Left ventricle myocardium inferior (tissue), 1 donor: Measurements from ENCODE around the gene GULP1. TPM values are rescaled to one million over a fixed set of nuclear protein-coding genes. Genes with fewer than 3 reads are reported as not detected.
"Not testable (repeated sequence)": the region's sequence is repeated elsewhere in the genome, so short reads cannot be mapped to it uniquely, and the experiment has no call there.

Experiments used
- DNase-seq: peaks from one replicate; pipeline ENCODE4 v3.0.0-alpha.2; 2020
- H3K27ac ChIP-seq: fragments of 200-600 bp; replicated peaks from 2 replicates; pipeline ENCODE4 v1.8.0; 2021
- H3K27me3 ChIP-seq: fragments of 200-600 bp; 2 replicates; pipeline ENCODE4 v1.8.0; 2021; ENCODE audit warnings: low read depth
- H3K36me3 ChIP-seq: fragments of 200-600 bp; 2 replicates; pipeline ENCODE4 v1.8.0; 2021
- H3K4me1 ChIP-seq: fragments of 200-600 bp; 2 replicates; pipeline ENCODE4 v1.8.0; 2021
- H3K4me3 ChIP-seq: fragments of 200-600 bp; 2 replicates; pipeline ENCODE4 v1.8.0; 2021; ENCODE audit warnings: mild to moderate bottlenecking, moderate library complexity
- H3K9me3 ChIP-seq: fragments of 200-600 bp; replicated peaks from 2 replicates; pipeline ENCODE4 v1.8.0; 2021
- intact Hi-C: fragments of 100-400 bp; cut with micrococcal nuclease; formaldehyde crosslinking; loops from one replicate; pipeline ENCODE4 v1.11.0; 2022
- total RNA-seq: library from RNA; stranded (reverse); fragmentation: NEBNext Ultra II Directional; extraction: Animal tissue kit (Norgen Biotek cat#: 25700); gene quantifications from one replicate; pipeline ENCODE4 v1.2.1, GENCODE V29; 2021
- TF ChIP-seq, protein P1 (sequence below): fragments of 200-600 bp; IDR thresholded peaks from 2 replicates; pipeline ENCODE4 v1.8.0; 2021; ENCODE audit warnings: antibody characterized with exemption, mild to moderate bottlenecking, borderline replicate concordance
- donor health status: DM: no; HTN: yes; CAD: no; lungs with severe emphysema.

Gene GULP1
- total RNA-seq, 1 donor from 2014 or later = 5.7 TPM

DNA sequence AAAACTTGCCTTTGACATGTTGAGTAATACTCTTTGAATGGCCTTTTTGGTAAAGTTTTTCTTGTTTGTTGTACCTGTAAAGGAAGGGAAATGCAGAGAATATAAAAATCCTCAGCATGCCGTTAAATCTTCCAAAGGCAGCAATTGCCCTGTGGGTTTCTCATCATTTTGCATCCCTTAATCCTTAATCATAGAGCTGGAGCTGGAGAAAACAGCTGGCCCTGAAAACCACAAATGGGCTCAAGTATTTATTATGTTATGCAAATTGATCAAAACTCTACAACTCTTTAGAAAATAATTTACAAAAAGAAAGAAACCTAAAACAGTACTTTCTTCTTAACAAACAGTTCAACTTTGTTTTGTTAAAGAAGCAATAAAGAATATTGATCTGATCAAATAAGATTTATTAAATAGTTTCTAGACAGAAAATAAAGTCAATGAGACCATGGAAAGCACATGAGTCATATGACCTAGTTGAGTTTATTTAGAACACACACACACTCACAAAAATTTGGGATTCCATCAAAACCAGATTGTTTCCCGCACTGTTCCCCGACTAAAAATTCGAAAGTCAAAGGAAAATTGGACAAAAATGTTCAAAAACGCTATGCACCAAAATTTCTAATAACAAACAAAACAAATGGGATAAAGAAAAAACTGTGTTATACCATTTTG, 309.0 kb downstream of the GULP1 start:
- H3K27ac ChIP-seq = no peak overlapping the region
- intact Hi-C loops = no loop called here
- TF ChIP-seq, protein P1, sequence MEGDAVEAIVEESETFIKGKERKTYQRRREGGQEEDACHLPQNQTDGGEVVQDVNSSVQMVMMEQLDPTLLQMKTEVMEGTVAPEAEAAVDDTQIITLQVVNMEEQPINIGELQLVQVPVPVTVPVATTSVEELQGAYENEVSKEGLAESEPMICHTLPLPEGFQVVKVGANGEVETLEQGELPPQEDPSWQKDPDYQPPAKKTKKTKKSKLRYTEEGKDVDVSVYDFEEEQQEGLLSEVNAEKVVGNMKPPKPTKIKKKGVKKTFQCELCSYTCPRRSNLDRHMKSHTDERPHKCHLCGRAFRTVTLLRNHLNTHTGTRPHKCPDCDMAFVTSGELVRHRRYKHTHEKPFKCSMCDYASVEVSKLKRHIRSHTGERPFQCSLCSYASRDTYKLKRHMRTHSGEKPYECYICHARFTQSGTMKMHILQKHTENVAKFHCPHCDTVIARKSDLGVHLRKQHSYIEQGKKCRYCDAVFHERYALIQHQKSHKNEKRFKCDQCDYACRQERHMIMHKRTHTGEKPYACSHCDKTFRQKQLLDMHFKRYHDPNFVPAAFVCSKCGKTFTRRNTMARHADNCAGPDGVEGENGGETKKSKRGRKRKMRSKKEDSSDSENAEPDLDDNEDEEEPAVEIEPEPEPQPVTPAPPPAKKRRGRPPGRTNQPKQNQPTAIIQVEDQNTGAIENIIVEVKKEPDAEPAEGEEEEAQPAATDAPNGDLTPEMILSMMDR = no peak

DNA sequence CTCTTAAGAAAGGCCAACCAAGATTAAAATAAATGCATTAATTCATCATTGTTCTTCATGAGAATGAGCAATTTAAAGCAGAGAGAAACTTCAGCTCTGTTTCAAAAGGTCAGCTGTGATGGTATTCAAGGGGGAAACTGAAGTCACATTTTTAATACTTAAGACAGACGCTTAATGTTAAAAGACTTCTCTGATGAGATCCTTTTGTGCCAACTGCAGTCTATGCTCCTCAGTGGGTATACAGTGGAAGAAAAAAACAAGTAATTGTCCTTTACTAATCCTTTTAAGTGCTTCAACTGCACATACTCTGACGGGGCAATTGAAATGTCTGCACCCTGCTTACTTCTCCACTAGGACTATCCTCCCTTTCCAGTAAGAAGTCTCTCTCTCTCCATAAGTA, 309.7 kb downstream of the GULP1 start:
- H3K9me3 ChIP-seq = peaks cover 7% of the 10 kb centered on the region
- H3K27me3 ChIP-seq = no peaks in the 10 kb centered on the region
- H3K4me1 ChIP-seq = no peaks in the 10 kb centered on the region
- DNase-seq = no peak
- no peak overlapping the region for H3K4me3 ChIP-seq
- H3K27ac ChIP-seq = no peak overlapping the region
- no peaks in the 10 kb centered on the region for H3K36me3 ChIP-seq
- intact Hi-C loops = no loop called here
- TF ChIP-seq, protein P1 = no peak

More for the DNA sequence above, 309.0 kb downstream of the GULP1 start:
- H3K4me3 ChIP-seq = no peak overlapping the region
- H3K4me1 ChIP-seq = no peaks in the 10 kb centered on the region
- H3K9me3 ChIP-seq = peaks cover 5% of the 10 kb centered on the region
- no peak for DNase-seq
- no peaks in the 10 kb centered on the region for H3K27me3 ChIP-seq
- no peaks in the 10 kb centered on the region for H3K36me3 ChIP-seq

DNA sequence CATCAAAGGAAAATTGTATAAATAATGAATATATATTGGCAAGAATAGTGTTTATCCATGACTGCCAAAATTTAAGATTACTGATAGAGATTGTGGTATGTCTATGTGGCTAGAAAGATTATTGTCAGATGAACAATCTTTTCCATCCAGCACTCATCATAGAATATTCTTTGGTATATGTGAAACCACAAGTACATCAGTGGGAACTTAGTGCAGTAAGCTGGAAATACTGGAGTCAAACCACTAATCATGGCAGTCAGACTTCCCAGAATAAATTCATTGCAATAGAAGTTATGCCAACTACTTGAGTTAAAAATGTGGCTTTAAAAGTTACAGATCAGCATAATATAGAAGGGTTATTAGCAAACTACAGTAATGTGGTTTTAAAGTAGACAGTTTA, 310.3 kb downstream of the GULP1 start:
- intact Hi-C loops = no loop called here
- Histone ChIP-seq H3K36me3 (no peaks in the 10 kb centered on the region), H3K4me3 (no peak overlapping the region), H3K4me1 (no peaks in the 10 kb centered on the region), H3K27ac (no peak overlapping the region), H3K27me3 (no peaks in the 10 kb centered on the region), H3K9me3 (peaks cover 7% of the 10 kb centered on the region)
- no peak for DNase-seq
- TF ChIP-seq, protein P1 = no peak

DNA sequence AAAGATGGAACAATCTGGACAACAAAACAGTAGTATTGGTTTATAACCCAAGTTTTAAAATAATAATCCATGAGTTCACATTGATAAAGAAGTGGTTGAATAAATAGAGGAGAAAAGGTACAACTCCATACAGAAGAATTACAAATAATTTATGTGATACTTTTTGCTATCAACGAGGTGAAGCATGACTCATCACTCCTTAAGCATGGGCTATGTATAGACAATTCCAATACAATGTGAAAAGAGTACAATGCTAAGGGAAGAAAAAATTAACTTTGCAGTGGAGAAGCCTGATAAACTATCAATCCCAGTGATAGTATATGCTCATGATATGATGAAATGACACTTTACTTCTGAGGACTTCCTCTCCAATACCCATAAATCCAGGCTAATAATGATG, 312.9 kb downstream of the GULP1 start:
- H3K4me1 ChIP-seq = no peaks in the 10 kb centered on the region
- intact Hi-C loops = no loop called here
- no peaks in the 10 kb centered on the region for H3K27me3 ChIP-seq
- no peak for DNase-seq
- no peak overlapping the region for H3K4me3 ChIP-seq
- TF ChIP-seq, protein P1 = no peak
- peaks cover 7% of the 10 kb centered on the region for H3K9me3 ChIP-seq
- H3K36me3 ChIP-seq = no peaks in the 10 kb centered on the region
- H3K27ac ChIP-seq = no peak overlapping the region

DNA sequence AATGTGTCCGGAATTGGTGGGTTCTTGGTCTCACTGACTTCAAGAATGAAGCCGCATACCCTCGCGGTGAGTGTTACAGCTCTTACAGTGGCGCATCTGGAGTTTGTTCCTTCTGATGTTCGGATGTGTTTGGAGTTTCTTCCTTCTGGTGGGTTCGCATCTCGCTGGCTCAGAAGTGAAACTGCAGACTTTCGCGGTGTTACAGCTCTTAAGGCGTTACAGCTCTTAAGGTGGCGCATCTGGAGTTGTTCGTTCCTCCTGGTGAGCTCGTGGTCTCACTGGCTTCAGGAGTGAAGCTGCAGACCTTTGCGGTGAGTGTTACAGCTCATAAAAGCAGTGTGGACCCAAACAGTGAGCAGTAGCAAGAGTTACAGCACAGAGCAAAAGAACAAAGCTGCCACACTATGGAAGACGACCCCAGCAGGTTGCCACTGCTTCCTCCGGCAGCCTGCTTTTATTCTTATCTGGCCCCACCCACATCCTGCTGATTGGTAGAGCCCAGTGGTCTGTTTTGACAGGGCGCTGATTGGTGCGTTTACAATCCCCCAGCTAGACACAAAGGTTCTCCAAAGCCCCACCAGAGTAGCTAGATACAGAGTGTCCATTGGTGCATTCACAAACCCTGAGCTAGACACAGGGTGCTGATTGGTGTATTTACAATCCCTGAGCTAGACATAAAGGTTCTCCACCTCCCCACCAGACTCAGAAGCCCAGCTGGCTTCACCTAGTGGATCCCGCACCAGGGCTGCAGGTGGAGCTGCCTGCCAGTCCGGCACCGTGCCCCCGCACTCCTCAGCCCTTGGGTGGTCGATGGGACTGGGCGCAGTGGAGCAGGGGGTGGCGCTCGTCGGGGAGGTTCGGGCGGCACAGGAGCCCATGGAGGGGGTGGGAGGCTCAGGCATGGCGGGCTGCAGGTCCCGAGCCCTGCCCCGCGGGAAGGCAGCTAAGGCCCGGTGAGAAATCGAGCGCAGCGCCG, 314.2 kb downstream of the GULP1 start:
- H3K27ac ChIP-seq, DNase-seq, intact Hi-C loops, H3K9me3 ChIP-seq, H3K36me3 ChIP-seq, H3K4me1 ChIP-seq, H3K4me3 ChIP-seq, H3K27me3 ChIP-seq: not testable (repeated sequence)

DNA sequence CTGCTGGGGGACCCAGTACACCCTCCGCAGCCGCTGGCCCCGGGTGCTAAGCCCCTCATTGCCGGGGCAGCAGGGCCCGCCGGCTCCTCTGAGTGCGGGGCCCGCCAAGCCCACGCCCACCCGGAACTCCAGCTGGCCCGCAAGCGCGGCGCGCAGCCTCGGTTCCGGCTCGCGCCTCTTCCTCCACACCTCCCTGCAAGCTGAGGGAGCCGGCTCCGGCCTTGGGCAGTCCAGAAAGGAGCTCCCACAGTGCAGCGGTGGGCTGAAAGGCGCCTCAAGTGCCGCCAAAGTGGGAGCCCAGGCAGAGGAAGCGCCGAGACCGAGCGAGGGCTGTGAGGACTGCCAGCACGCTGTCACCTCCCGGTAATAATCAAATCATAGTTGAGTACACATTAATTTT, 314.9 kb downstream of the GULP1 start:
- H3K4me3 ChIP-seq, intact Hi-C loops, H3K4me1 ChIP-seq, H3K36me3 ChIP-seq, H3K27me3 ChIP-seq, H3K27ac ChIP-seq, DNase-seq: not testable (repeated sequence)
- peaks cover 13% of the 10 kb centered on the region for H3K9me3 ChIP-seq
